ENCODE data around the gene BRCC3. TPM values are rescaled to one million over a fixed set of nuclear protein-coding genes. Genes with fewer than 3 reads are reported as not detected.

The BRCC3 gene
- total and polyA plus RNA-seq, 2 of the 13 experiments (the other 11 are each of a cell fraction or from before 2014, with no cell fraction given), result 19.8 to 24.3 TPM

DNA sequence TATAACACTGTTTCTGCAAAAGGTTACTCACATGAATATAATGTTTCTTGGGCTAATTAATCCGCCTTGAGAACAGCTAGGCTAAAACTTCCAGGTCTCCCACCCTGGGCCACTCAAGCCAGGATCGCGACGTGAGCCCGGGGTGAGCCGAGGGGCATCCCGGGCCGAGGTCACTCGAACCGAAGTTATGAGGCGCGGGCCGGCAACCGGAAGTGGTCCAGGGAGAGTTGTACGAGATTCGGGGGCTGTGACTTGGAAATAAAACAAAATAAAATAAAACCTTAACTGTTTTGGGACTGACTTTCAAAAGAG is 689 bp upstream of the BRCC3 start:
- no CpG with 5 or more reads among the region's 16 CpGs for WGBS (ENCODE audit: low lambda C conversion rate)
- TF ChIP-seq SALL1 (CRISPR knock-in tag; IDR thresholded peaks at IDR 0.05) (0 out of 2 replicates have a peak, but pooled peaks have one; percentile 5), SP1 (IDR thresholded peaks at IDR 0.05) (no peak), SP1 (CRISPR knock-in tag; IDR thresholded peaks at IDR 0.05) (no peak), GABPA (IDR thresholded peaks at IDR 0.05; ENCODE audit: low read depth, low read length) (no peak), GABPA (CRISPR knock-in tag; IDR thresholded peaks at IDR 0.05; ENCODE audit: low read depth) (peak; percentile 50; the same call in 1 of the 2 replicates), ZNF782 (CRISPR knock-in tag; IDR thresholded peaks at IDR 0.05; ENCODE audit: borderline replicate concordance) (no peak), CENPT (CRISPR knock-in tag; IDR thresholded peaks at IDR 0.05; ENCODE audit: low read depth) (no peak)
- Histone ChIP-seq H3K36me3 (replicated peaks in 1 of 2; ENCODE audit: control insufficient read depth in 1 of 2, insufficient read depth in 2 of 2, low read length in 2 of 2) (peaks cover 0 to 6% of the 10 kb centered on the region in 2 experiments; a peak in 1 of 5 replicates), H3K27me3 (ENCODE audit: control insufficient read depth in 1 of 2, insufficient read depth in 2 of 2, low read length in 2 of 2) (no peaks in the 10 kb centered on the region), H2AFZ (ENCODE audit: low read length) (peak overlapping the region; percentile 42), H3K4me3 (replicated peaks in 1 of 3; ENCODE audit: insufficient read depth in 1 of 3, low read depth in 2 of 3, low read length in 3 of 3) (peak overlapping the region; percentile 72 to 86 (median 77)), H4K20me1 (ENCODE audit: insufficient read depth, low read length) (no peaks in the 10 kb centered on the region), H3K79me2 (ENCODE audit: insufficient read depth, low read length) (peaks cover 25% of the 10 kb centered on the region), H3K9me3 (ENCODE audit: low read length) (no peaks in the 10 kb centered on the region), H3K4me1 (ENCODE audit: insufficient read depth, low read length) (peaks cover 45% of the 10 kb centered on the region), H3K4me2 (ENCODE audit: low read depth, low read length) (peak overlapping the region; percentile 78), H3K27ac (ENCODE audit: extremely low read length, insufficient read depth, low read length) (peak overlapping the region; percentile 77), H3K9ac (ENCODE audit: insufficient read depth, low read depth, low read length) (peak overlapping the region; percentile 71)
- CTCF ChIA-PET (ENCODE audit: low intra/inter-chr PET ratio, low total read pairs), result no interaction called here
- peak; percentile 26 for ATAC-seq
- in situ Hi-C loops (cut with HindIII; ENCODE audit: extremely low pct_ligation_motif_present, low pct_unique_long_range_greater_than_20kb), result no loop called here
- no peak for DNase-seq (ENCODE audit: low spot score)
- no TSS peak for BruUV-seq (replicated peaks)
- POLR2A ChIA-PET, result interaction anchor here (1.0 kb wide), 1 partner anchor 44 kb away, joined by 4 read pairs; the partner anchor contains the start of gene FUNDC2
- FAIRE-seq, result no peak
- intact Hi-C loops (cut with micrococcal nuclease; ENCODE audit: unreplicated experiment), result loop anchor here (5.0 kb wide), 1 partner anchor 43 kb away; the partner anchor contains the start of gene FUNDC2

DNA sequence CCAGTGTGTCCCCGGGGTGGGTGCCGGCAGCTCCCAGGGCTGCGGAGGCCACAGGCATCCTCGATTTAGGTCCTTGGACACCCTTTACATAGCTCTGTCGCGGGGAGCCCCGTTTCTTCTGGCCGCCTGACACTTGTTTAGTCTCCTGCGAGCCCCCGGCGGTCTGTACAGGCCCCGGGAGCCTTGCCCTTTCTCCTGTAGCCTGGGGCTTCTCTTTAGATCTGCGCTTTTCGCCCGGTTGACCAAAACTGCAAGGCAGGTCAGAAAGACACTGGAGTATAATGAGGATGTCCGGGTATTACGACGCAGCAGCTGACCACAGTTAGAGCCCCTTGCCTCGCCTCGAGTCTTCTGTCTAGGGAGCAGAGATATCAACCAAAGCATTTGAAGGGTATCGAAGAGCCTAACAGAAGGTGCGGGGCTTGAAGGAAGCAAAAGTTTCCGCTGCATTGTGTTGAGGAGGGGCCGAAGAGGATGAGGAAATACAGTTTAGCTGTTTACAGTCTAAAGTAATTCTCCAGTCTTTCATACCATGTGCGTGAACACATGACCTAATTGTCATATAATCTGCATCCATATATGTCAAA is 479 bp downstream of the BRCC3 start:
- Histone ChIP-seq H3K27me3 (ENCODE audit: control insufficient read depth in 1 of 2, insufficient read depth in 2 of 2, low read length in 2 of 2) (no peaks in the 10 kb centered on the region), H3K79me2 (ENCODE audit: insufficient read depth, low read length) (peaks cover 25% of the 10 kb centered on the region), H3K9ac (ENCODE audit: insufficient read depth, low read depth, low read length) (peak overlapping the region; percentile 74), H2AFZ (ENCODE audit: low read length) (no peak overlapping the region), H3K9me3 (ENCODE audit: low read length) (no peaks in the 10 kb centered on the region), H3K4me2 (ENCODE audit: low read depth, low read length) (peak overlapping the region; percentile 70), H3K36me3 (replicated peaks in 1 of 2; ENCODE audit: control insufficient read depth in 1 of 2, insufficient read depth in 2 of 2, low read length in 2 of 2) (peaks cover 0 to 6% of the 10 kb centered on the region in 2 experiments; a peak in 1 of 5 replicates), H3K27ac (ENCODE audit: extremely low read length, insufficient read depth, low read length) (peak overlapping the region; percentile 67), H3K4me1 (ENCODE audit: insufficient read depth, low read length) (peaks cover 45% of the 10 kb centered on the region), H3K4me3 (replicated peaks in 1 of 3; ENCODE audit: insufficient read depth in 1 of 3, low read depth in 2 of 3, low read length in 3 of 3) (peak overlapping the region; percentile 61 to 79 (median 70)), H4K20me1 (ENCODE audit: insufficient read depth, low read length) (no peaks in the 10 kb centered on the region)
- POLR2A ChIA-PET, result interaction anchor here (1.3 kb wide), 1 partner anchor 45 kb away, joined by 7 read pairs; the partner anchor contains the start of gene FUNDC2
- TSS peak; percentile 71 for BruUV-seq (replicated peaks)
- WGBS (ENCODE audit: low lambda C conversion rate), result 3% methylated on average over 4 of the region's 25 CpGs
- intact Hi-C loops (cut with micrococcal nuclease; ENCODE audit: unreplicated experiment), result loop anchor here (5.0 kb wide), 1 partner anchor 44 kb away; the partner anchor contains the start of gene FUNDC2
- no peak for FAIRE-seq
- DNase-seq (ENCODE audit: low spot score), result no peak
- peak; percentile 24 for ATAC-seq
- CTCF ChIA-PET (ENCODE audit: low intra/inter-chr PET ratio, low total read pairs), result no interaction called here
- in situ Hi-C loops (cut with HindIII; ENCODE audit: extremely low pct_ligation_motif_present, low pct_unique_long_range_greater_than_20kb), result no loop called here
- TF ChIP-seq, protein P1, sequence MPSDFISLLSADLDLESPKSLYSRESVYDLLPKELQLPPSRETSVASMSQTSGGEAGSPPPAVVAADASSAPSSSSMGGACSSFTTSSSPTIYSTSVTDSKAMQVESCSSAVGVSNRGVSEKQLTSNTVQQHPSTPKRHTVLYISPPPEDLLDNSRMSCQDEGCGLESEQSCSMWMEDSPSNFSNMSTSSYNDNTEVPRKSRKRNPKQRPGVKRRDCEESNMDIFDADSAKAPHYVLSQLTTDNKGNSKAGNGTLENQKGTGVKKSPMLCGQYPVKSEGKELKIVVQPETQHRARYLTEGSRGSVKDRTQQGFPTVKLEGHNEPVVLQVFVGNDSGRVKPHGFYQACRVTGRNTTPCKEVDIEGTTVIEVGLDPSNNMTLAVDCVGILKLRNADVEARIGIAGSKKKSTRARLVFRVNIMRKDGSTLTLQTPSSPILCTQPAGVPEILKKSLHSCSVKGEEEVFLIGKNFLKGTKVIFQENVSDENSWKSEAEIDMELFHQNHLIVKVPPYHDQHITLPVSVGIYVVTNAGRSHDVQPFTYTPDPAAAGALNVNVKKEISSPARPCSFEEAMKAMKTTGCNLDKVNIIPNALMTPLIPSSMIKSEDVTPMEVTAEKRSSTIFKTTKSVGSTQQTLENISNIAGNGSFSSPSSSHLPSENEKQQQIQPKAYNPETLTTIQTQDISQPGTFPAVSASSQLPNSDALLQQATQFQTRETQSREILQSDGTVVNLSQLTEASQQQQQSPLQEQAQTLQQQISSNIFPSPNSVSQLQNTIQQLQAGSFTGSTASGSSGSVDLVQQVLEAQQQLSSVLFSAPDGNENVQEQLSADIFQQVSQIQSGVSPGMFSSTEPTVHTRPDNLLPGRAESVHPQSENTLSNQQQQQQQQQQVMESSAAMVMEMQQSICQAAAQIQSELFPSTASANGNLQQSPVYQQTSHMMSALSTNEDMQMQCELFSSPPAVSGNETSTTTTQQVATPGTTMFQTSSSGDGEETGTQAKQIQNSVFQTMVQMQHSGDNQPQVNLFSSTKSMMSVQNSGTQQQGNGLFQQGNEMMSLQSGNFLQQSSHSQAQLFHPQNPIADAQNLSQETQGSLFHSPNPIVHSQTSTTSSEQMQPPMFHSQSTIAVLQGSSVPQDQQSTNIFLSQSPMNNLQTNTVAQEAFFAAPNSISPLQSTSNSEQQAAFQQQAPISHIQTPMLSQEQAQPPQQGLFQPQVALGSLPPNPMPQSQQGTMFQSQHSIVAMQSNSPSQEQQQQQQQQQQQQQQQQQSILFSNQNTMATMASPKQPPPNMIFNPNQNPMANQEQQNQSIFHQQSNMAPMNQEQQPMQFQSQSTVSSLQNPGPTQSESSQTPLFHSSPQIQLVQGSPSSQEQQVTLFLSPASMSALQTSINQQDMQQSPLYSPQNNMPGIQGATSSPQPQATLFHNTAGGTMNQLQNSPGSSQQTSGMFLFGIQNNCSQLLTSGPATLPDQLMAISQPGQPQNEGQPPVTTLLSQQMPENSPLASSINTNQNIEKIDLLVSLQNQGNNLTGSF (CRISPR knock-in tag; IDR thresholded peaks at IDR 0.05), result no peak
- TF ChIP-seq PHF20 (CRISPR knock-in tag; IDR thresholded peaks at IDR 0.05) (peak; percentile 27; the same call in 1 of the 2 replicates), GATAD2A (CRISPR knock-in tag; IDR thresholded peaks at IDR 0.05) (no peak), KDM2A (CRISPR knock-in tag; IDR thresholded peaks at IDR 0.05; ENCODE audit: borderline replicate concordance, low read depth) (0 out of 2 replicates have a peak, but pooled peaks have one; percentile 17)
- TF ChIP-seq, protein P2, sequence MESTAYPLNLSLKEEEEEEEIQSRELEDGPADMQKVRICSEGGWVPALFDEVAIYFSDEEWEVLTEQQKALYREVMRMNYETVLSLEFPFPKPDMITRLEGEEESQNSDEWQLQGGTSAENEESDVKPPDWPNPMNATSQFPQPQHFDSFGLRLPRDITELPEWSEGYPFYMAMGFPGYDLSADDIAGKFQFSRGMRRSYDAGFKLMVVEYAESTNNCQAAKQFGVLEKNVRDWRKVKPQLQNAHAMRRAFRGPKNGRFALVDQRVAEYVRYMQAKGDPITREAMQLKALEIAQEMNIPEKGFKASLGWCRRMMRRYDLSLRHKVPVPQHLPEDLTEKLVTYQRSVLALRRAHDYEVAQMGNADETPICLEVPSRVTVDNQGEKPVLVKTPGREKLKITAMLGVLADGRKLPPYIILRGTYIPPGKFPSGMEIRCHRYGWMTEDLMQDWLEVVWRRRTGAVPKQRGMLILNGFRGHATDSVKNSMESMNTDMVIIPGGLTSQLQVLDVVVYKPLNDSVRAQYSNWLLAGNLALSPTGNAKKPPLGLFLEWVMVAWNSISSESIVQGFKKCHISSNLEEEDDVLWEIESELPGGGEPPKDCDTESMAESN (CRISPR knock-in tag; conservative IDR thresholded peaks at IDR 0.05), result 0 out of 2 replicates have a peak, but pooled peaks have one; percentile 13

Measured in HepG2 (cell line).